Measurements from ENCODE around the gene NTRK2.

Gene NTRK2

GRCh38 chr9:84669288-84670137 is at the start of gene NTRK2:
Gene NTRK2 (plus strand): TSS chr9:84669729. CDS start chr9:84670749, 1,020 bp downstream.
- DNase-seq (ENCODE audit: low read depth), result no peak

DNA sequence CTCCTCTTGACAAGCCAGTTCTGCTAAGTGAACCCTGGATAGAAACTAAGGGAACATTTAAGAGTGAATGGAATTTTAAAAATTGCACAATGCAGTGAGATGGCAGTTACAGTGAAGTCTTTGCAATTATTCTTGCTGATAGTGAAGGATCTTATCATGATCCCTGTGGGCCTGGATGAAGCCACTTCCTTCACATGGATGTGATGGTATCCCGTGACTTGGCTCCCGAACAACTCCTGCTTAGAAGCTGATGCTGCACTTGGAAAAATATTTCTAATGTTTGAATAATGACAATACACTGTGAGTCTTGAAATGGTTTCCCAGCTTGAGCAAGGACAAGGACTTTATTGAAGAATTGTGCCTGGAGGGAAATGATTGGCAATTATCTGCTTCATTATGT is 49.2 kb upstream of the NTRK2 start:
- DNase-seq (ENCODE audit: low read depth), result no peak

DNA sequence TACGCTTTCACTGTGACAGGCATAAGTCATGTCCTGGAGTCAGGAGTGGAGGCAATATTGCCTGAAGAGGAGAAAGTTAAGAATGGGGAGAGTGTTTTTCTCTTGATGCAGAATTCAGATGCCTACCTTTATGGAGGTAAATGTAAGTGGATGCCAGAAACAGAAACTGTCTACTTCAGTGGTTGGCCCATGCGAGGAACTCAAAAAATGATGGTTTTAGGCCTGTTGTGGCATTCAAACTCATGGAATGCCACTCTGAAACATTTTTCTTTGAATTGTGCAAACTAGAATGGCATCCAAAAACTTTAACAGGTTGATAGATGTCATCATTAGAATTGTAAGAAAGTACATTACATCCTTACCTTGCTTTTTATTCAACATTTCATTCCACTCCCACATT is 47.7 kb upstream of the NTRK2 start:
- no peak for DNase-seq (ENCODE audit: low read depth)

DNA sequence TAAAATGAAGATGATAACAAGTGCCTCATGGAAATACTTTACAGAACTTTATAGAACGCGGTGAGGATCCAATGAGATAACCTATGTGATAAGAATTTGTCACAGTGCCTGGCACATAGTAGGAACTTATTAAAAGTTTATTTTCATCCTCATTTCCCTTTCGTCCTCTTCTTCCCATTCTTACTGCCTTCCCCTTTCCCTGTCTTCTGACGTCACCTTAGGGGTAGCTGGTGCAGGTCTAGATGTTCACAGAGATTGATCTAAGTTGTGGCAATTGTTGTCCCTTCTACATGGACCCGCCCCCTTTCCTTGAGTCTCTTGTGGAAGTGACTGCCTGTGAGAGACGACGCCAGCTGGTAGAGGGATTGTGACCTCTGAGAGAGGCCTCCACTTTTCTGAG is 46.5 kb upstream of the NTRK2 start:
- DNase-seq (ENCODE audit: low read depth), result no peak

DNA sequence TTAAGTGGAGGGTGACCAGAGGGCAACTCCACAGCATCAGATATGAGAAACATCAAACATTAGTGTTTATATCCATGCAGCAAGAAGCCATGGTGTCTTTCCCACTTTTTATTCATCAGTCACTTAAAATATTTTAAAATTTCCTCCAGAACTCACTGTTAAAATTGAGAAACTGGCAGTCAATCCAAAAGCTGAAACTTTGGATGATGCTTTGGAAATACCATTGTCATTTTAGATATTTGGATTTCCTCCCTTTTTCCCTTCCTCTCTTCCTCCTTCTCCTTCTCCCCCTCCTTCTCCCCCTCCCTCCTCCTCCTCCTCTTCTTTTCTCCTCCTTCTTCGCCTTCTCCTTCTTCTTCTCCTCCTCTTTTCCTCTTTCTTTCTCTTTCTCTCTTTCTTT is 33.1 kb upstream of the NTRK2 start:
- DNase-seq (ENCODE audit: low read depth), result no peak

- no peak for DNase-seq (ENCODE audit: low read depth)
Observed at GRCh38 chr9:84642553-84643141, 26.9 kb upstream of the NTRK2 start.

- DNase-seq (ENCODE audit: low read depth), result no peak
Observed at GRCh38 chr9:84647699-84648098, 21.8 kb upstream of the NTRK2 start.

GRCh38 chr9:84652496-84653120 is 16.9 kb upstream of the NTRK2 start:
- DNase-seq (ENCODE audit: low read depth), result no peak

DNA sequence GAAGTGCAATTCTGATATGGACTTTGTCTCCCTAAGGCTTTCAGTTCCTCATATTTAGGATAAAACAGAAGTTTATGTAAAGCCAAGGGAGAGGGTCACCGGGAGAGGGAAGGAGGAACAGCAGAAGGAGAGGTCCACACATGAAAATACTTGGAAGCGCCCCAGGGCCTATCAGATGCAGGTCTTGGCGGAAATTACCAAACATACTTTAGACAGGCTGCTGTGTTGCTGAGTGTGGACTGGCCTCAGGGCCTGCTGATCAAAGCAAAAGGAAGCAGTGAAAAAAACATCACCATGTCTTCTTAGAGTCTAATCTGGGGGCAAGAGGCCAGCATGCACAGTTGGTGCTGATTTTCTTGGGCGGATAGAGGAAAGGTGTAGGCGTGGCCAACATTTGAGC is 14.1 kb upstream of the NTRK2 start:
- DNase-seq (ENCODE audit: low read depth), result no peak

DNA sequence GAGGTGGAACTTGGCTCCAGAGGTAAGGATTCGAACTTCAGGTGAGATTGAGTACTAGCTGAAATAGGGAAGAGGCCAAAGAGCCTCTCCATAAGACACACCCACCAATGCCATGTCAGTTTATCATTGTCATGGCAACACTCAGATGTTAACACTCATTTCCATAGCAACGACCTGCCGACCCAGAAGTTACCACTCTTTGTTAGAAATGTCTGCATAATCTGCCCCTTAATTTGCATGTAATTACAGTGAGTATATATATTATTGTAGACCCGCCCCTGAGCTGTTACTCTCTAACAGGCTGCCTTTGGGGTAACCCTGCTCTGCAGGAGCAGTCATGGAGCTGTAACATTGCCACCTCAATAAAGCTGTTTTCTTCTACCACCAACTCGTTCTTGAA is 10.2 kb upstream of the NTRK2 start:
- no peak for DNase-seq (ENCODE audit: low read depth)

DNA sequence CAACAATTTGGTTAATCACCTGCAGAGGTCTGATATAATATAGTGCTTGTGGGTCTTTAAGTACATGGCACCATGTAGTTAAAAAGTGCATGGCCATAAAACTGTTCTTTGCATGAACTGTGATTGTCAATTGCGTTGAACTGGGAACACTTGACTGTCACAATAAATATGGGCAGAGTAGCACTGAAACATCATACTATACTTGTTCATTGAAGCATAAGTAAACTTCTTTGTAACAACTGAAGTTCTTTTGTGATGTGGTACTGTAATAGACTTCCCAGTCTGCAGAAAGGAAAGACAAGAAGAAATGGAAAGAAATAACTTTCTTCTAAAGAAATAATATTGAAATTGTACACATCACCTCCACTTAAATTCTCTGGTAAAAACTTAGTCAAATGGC is 9.8 kb upstream of the NTRK2 start:
- DNase-seq (ENCODE audit: low read depth), result no peak

GRCh38 chr9:84667571-84668195 is 1.8 kb upstream of the NTRK2 start:
- DNase-seq (ENCODE audit: low read depth), result no peak

- no peak for DNase-seq (ENCODE audit: low read depth)
Observed at GRCh38 chr9:84668196-84669012, 1.1 kb upstream of the NTRK2 start.

- DNase-seq (ENCODE audit: low read depth), result no peak
Observed at GRCh38 chr9:84669013-84669287, 579 bp upstream of the NTRK2 start.

DNA sequence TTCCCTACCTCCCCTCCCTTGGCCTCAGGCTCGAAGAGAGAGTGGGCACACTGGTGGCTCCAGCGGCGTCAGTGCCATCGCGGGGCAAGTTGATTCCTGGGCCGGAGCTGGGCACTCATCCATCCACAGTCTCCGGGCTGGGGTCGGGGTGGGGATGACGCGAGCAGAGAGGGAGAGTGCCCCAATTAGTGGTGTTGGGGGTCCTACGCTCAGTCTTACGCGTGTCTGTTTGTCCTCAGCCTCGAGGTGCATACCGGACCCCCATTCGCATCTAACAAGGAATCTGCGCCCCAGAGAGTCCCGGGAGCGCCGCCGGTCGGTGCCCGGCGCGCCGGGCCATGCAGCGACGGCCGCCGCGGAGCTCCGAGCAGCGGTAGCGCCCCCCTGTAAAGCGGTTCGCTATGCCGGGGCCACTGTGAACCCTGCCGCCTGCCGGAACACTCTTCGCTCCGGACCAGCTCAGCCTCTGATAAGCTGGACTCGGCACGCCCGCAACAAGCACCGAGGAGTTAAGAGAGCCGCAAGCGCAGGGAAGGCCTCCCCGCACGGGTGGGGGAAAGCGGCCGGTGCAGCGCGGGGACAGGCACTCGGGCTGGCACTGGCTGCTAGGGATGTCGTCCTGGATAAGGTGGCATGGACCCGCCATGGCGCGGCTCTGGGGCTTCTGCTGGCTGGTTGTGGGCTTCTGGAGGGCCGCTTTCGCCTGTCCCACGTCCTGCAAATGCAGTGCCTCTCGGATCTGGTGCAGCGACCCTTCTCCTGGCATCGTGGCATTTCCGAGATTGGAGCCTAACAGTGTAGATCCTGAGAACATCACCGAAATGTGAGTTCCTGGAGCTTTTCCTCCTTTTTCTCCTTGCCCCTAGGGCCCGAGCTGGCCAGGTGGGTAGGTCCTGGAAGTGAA is 861 bp downstream of the NTRK2 start:
- no peak for DNase-seq (ENCODE audit: low read depth)

DNA sequence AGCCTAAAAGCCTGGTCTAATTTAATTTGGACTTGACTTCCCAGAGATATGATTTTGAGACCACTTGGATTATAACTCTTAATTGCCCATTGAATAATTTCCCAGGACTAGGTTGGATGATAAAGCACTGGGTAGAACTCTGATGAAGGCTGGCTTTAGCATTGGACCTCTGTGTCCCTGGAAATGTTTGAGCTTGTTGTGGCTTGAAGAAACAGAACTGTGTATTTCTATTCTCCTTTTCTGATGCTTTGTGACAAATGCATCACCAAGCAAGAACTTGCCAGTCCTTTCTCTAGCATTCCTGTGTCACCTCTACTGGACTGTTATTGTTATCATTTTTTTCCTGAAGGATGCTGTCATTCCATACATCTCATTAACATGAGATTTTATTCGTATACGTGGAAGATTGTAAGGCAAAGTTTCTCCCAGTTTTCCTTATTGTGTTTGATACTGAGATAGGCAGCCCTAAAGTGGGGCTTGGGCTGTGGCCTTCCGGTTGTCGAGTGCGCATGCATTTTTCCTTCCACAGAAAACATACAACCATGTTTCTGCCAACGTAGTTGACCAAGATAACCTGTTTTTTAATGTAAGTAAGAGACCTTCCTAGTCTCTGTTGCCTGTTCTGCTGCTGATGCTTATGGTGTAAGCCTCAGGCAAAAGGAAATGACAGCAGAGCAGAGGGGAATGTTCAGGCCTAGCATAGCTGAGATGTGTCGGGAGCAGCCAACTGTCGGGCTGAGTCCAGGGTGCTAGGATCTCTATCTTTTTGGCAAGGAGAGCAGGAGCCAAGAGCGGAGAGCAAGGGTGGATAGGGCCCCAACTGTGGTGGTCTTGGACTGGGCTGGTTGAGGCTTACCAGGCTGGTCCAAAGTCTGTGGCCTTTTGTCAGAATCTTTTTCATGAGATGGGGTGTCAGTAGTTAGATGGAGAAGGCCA is 2.3 kb downstream of the NTRK2 start:
- no peak for DNase-seq (ENCODE audit: low read depth)

DNA sequence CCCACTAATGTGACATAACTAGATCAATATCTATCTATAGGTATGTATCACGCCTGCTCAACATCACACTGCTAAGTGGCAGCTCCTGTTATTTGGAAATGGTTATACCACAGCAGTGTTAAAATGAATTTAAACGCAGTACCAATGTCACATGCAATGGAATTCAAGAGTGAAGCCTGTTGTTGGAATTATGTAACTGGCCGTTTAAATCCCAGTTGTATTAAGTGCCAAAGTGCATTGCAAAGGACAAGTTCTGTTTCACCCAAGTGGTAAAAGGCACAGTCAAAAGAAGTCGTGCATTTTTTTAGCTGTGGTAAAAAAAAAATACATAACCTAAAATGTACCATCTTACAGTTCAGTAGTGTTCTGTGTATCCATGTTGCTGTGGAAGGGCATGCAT is 4.3 kb downstream of the NTRK2 start:
- no peak for DNase-seq (ENCODE audit: low read depth)

GRCh38 chr9:84677080-84677479 is 7.6 kb downstream of the NTRK2 start:
- no peak for DNase-seq (ENCODE audit: low read depth)

GRCh38 chr9:84679571-84679970 is 10.0 kb downstream of the NTRK2 start:
- DNase-seq (ENCODE audit: low read depth), result no peak

All from stimulated activated CD8-positive, alpha-beta memory T cell treated with anti-CD3 and anti-CD28 coated beads, Interleukin-12 subunit alpha, Interleukin-12 subunit beta, amount 100 ng/mL, for 4 hours (primary cell).